IPS DF 4.7 (cell line): ENCODE measurements around the gene ZBTB24.

Experiments used
- DNase-seq: peaks from one replicate; pipeline ENCODE4 v3.0.0-alpha.2; 2013; ENCODE audit warnings: low spot score; ENCODE audit errors: extremely low read depth

ZBTB24 gene

DNA sequence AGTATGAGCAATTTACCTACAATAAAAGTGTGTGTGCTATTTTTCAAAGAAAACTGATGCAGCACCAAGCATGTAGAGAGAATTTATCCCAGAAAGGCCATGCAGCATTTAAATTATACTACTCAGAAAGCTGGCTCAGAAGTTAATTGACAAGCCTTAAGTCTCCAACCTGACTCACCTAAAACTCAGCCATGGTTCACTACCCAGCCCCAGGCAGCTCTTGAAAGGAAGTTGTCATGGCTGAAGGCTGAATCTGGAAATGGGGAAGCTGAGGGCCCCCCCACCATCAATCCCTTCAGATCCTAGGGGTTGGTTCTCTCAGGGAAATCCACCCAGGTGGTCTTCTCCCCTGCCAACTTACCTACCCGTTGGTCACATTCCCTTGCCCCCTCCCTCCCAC, 62.3 kb downstream of the ZBTB24 start:
- DNase-seq = no peak

DNA sequence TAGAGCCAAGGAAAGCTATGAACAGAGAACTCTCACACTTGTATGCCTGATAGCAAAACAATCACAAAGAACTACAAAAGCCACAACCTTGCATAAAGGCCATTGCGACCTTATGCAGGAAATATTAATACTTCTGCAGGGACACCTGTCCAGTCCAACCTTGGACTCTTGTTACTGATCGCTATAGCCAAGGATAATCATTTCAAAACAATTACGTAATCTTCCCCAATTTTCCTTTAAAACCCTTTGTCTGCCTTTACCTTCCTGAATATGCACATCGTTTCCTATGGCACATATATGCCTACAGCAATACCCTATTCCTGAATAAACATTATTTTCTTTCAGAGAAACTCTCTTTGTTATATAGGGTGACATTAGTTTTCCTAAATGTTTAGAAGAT, 65.4 kb downstream of the ZBTB24 start:
- no peak for DNase-seq
